H1 (cell line): Measurements from ENCODE around the gene PPP2R2D. TPM values are rescaled to one million over a fixed set of nuclear protein-coding genes. Genes with fewer than 3 reads are reported as not detected.

Experiments used
- CTCF ChIA-PET: fragments of 300-600 bp; sonication (Branson Sonifier 250); formaldehyde crosslinking; loops from one replicate; lab custom pipeline; 2021; ENCODE audit not compliant: partially characterized antibody; lab: Charles Lee
- POLR2A ChIA-PET: fragments of 300-600 bp; sonication (Branson Sonifier 250); formaldehyde crosslinking; loops from one replicate; lab custom pipeline; 2021; ENCODE audit warnings: inconsistent platforms; ENCODE audit not compliant: partially characterized antibody; lab: Charles Lee
- DNase-seq, 2 experiments: peaks; one replicate each; pipeline versions ENCODE4 v3.0.0 to v3.0.0-alpha.2; 2010 to 2022; ENCODE audit warnings: low spot score in 2 of 2, low read depth in 1 of 2, mixed read lengths in 1 of 2
- FAIRE-seq: peaks from 2 replicates; lab custom pipeline; 2011; peaks lifted over from hg19 to GRCh38; lab: Jason Lieb, UNC
- H2AFZ ChIP-seq: 2 replicates; pipeline ENCODE4 v1.8.1; 2012; ENCODE audit warnings: low read length, inconsistent platforms
- H2AK5ac ChIP-seq: 2 replicates; pipeline ENCODE4 v1.6.1; 2013; ENCODE audit warnings: low read depth, low read length
- H2BK120ac ChIP-seq: replicated peaks from 2 replicates; pipeline ENCODE3; 2013; ENCODE audit warnings: low read depth, low read length, inconsistent platforms
- H2BK12ac ChIP-seq: 2 replicates; pipeline ENCODE4 v1.6.1; 2013; ENCODE audit warnings: low read depth, low read length
- H2BK15ac ChIP-seq: 2 replicates; pipeline ENCODE4 v1.6.1; 2013; ENCODE audit warnings: low read length
- H2BK20ac ChIP-seq: 2 replicates; pipeline ENCODE4 v1.6.1; 2013; ENCODE audit warnings: low read length
- H2BK5ac ChIP-seq: 2 replicates; pipeline ENCODE4 v1.6.1; 2013; ENCODE audit warnings: low read depth, low read length
- H3K14ac ChIP-seq: 2 replicates; pipeline ENCODE4 v1.6.1; 2013; ENCODE audit warnings: inconsistent platforms; ENCODE audit not compliant: insufficient read length
- H3K18ac ChIP-seq: 2 replicates; pipeline ENCODE4 v1.6.1; 2013; ENCODE audit warnings: low read length; ENCODE audit errors: extremely low read depth
- H3K23ac ChIP-seq: 2 replicates; pipeline ENCODE4 v1.6.1; 2013; ENCODE audit warnings: inconsistent platforms; ENCODE audit not compliant: insufficient read length
- H3K23me2 ChIP-seq: 2 replicates; pipeline ENCODE4 v1.6.1; 2013; ENCODE audit warnings: low read depth, low read length
- H3K27ac ChIP-seq: 2 replicates; pipeline ENCODE4 v1.6.1; 2011; ENCODE audit warnings: low read depth, low read length, inconsistent platforms
- H3K27me3 ChIP-seq, 4 experiments: replicated peaks in 1 of 4; 1 replicate in 1 of 4; 2 replicates in 3 of 4; pipeline versions ENCODE4 v1.6.1 to v1.8.1; 2011 to 2013; ENCODE audit warnings: low read length in 3 of 4, mild to moderate bottlenecking in 3 of 4, inconsistent platforms in 2 of 4, mixed read lengths in 2 of 4, moderate library complexity in 1 of 4; ENCODE audit not compliant: control insufficient read depth in 3 of 4, insufficient read depth in 3 of 4; ENCODE audit errors: extremely low read depth in 1 of 4
- H3K36me3 ChIP-seq, 4 experiments: 2 replicates each; pipeline versions ENCODE4 v1.6.1 to v1.8.1; 2011 to 2013; ENCODE audit warnings: mild to moderate bottlenecking in 4 of 4, low read length in 3 of 4, moderate library complexity in 2 of 4, control low read depth in 1 of 4, inconsistent platforms in 1 of 4; ENCODE audit not compliant: insufficient read depth in 4 of 4, control insufficient read depth in 2 of 4
- H3K4ac ChIP-seq: replicated peaks from 2 replicates; pipeline ENCODE3; 2013; ENCODE audit warnings: low read length, low read depth, mixed read lengths, inconsistent platforms; ENCODE audit not compliant: insufficient read length
- H3K4me1 ChIP-seq, 4 experiments: replicated peaks in 1 of 4; 1 replicate in 1 of 4; 2 replicates in 3 of 4; pipeline versions ENCODE4 v1.6.1 to v1.8.1; 2011 to 2013; ENCODE audit warnings: low read length in 3 of 4, inconsistent platforms in 2 of 4, mixed read lengths in 1 of 4; ENCODE audit not compliant: insufficient read depth in 4 of 4, control insufficient read depth in 3 of 4
- H3K4me2 ChIP-seq, 2 experiments: 2 replicates each; pipeline versions ENCODE4 v1.6.1 to v1.8.1; 2011 to 2013; ENCODE audit warnings: low read depth in 2 of 2, low read length in 2 of 2, control low read depth in 1 of 2, inconsistent platforms in 1 of 2, mild to moderate bottlenecking in 1 of 2; ENCODE audit not compliant: insufficient read depth in 1 of 2
- H3K4me3 ChIP-seq, 4 experiments: fragments of 200-600, 300-600 bp in 1 of 4; sonication (generic), shearing (Covaris generic), sonication (Bioruptor Twin) in 1 of 4; 2 replicates each; pipeline versions ENCODE4 v1.5.1 to v1.8.1; 2011 to 2016; ENCODE audit warnings: low read length in 4 of 4, low read depth in 3 of 4, control low read depth in 2 of 4, inconsistent platforms in 2 of 4, mild to moderate bottlenecking in 2 of 4, mixed read lengths in 1 of 4, moderate library complexity in 1 of 4; ENCODE audit not compliant: insufficient read depth in 2 of 4; ENCODE audit errors: extremely low read depth in 1 of 4
- H3K56ac ChIP-seq: replicated peaks from 2 replicates; pipeline ENCODE3; 2013; ENCODE audit warnings: low read depth, mild to moderate bottlenecking, mixed read lengths, low read length, inconsistent platforms; ENCODE audit not compliant: insufficient read length
- H3K79me1 ChIP-seq: 2 replicates; pipeline ENCODE4 v1.6.1; 2013; ENCODE audit warnings: low read depth, low read length, control low read depth
- H3K79me2 ChIP-seq, 2 experiments: 2 replicates each; pipeline versions ENCODE4 v1.6.1 to v1.8.1; 2012 to 2013; ENCODE audit warnings: low read length in 2 of 2, mild to moderate bottlenecking in 2 of 2, inconsistent platforms in 1 of 2; ENCODE audit not compliant: insufficient read depth in 2 of 2, control insufficient read depth in 1 of 2
- H3K9ac ChIP-seq, 4 experiments: replicated peaks in 1 of 4; 1 replicate in 1 of 4; 2 replicates in 3 of 4; pipeline versions ENCODE4 v1.6.1 to v1.8.1; 2011 to 2013; ENCODE audit warnings: low read depth in 3 of 4, low read length in 3 of 4, control low read depth in 2 of 4, mild to moderate bottlenecking in 2 of 4, moderate library complexity in 2 of 4, inconsistent platforms in 1 of 4; ENCODE audit errors: extremely low read depth in 1 of 4
- H3K9me3 ChIP-seq, 2 experiments: 2 replicates each; pipeline versions ENCODE4 v1.6.1 to v1.8.1; 2012 to 2013; ENCODE audit warnings: mild to moderate bottlenecking in 2 of 2, moderate library complexity in 2 of 2, control low read depth in 1 of 2, inconsistent platforms in 1 of 2, low read depth in 1 of 2, low read length in 1 of 2, mixed read lengths in 1 of 2; ENCODE audit not compliant: insufficient read depth in 2 of 2
- H4K20me1 ChIP-seq, 2 experiments: replicated peaks in 1 of 2; 2 replicates each; pipeline versions ENCODE3 to v1.8.1; 2011 to 2013; ENCODE audit warnings: inconsistent platforms in 2 of 2, low read length in 2 of 2, mild to moderate bottlenecking in 1 of 2; ENCODE audit not compliant: insufficient read depth in 2 of 2, control insufficient read depth in 1 of 2
- H4K5ac ChIP-seq: 2 replicates; pipeline ENCODE4 v1.6.1; 2013; ENCODE audit warnings: low read length, low read depth, mixed read lengths, inconsistent platforms; ENCODE audit not compliant: insufficient read length
- H4K8ac ChIP-seq: 2 replicates; pipeline ENCODE4 v1.8.0; 2013; ENCODE audit warnings: mild to moderate bottlenecking, moderate library complexity, low read length, inconsistent platforms; ENCODE audit not compliant: insufficient read depth; ENCODE audit errors: extremely low read depth
- H4K91ac ChIP-seq: replicated peaks from 2 replicates; pipeline ENCODE3; 2013; ENCODE audit warnings: low read length, mixed read lengths, inconsistent platforms; ENCODE audit not compliant: insufficient read length
- CEBPB ChIP-seq: IDR thresholded peaks from 2 replicates; pipeline ENCODE4 v1.6.1; 2012; ENCODE audit warnings: low read depth, low read length
- SUZ12 ChIP-seq: fragments of 200-600 bp; sonication (generic); IDR thresholded peaks from 2 replicates; pipeline ENCODE4 v1.6.1; 2012; ENCODE audit warnings: mild to moderate bottlenecking, inconsistent platforms, low read length, moderate library complexity, mixed read lengths
- WGBS, 2 experiments: shearing (Covaris generic) in 1 of 2; methylation state at CpG; one replicate each; pipeline versions ENCODE4 v1.1.6 to v1.1.7; 2013 to 2015; ENCODE audit warnings: low lambda C conversion rate in 2 of 2, mixed read lengths in 2 of 2, inconsistent platforms in 1 of 2, low coverage in 1 of 2, missing lambda C conversion rate in 1 of 2; ENCODE audit not compliant: insufficient replicate concordance in 2 of 2, insufficient coverage in 1 of 2, insufficient read length in 1 of 2; ENCODE audit errors: extremely low coverage in 1 of 2, missing lambda C conversion rate in 1 of 2; 5-methylcytosine and 5-hydroxymethylcytosine counted together
- polyA plus RNA-seq, 7 experiments: library from polyadenylated mRNA; depleted of rRNA in 3 of 7; stranded (reverse) in 5 of 7; unstranded in 2 of 7; fragments of >200 nt in 5 of 7; fragments of 200-250 nt in 2 of 7; gene quantifications; 1 replicate in 5 of 7; 2 replicates in 1 of 7; 4 replicates in 1 of 7; pipeline versions ENCODE4 v1.2.1 to v1.2.3, GENCODE V29; 2011 to 2013; ENCODE audit warnings: missing spikeins in 2 of 7, mixed read lengths in 2 of 7
- total RNA-seq: library from RNA; stranded (reverse); fragmentation: NEBNext Ultra II Directional; extraction: Animal tissue kit (Norgen Biotek cat#: 25700); gene quantifications from 2 replicates; pipeline ENCODE4 v1.2.1, GENCODE V29; 2021

The PPP2R2D gene
- total and polyA plus RNA-seq, 2 of the 8 experiments (the other 6 are each of a cell fraction or from before 2014, with no cell fraction given) = 25.4 to 32.8 TPM

DNA sequence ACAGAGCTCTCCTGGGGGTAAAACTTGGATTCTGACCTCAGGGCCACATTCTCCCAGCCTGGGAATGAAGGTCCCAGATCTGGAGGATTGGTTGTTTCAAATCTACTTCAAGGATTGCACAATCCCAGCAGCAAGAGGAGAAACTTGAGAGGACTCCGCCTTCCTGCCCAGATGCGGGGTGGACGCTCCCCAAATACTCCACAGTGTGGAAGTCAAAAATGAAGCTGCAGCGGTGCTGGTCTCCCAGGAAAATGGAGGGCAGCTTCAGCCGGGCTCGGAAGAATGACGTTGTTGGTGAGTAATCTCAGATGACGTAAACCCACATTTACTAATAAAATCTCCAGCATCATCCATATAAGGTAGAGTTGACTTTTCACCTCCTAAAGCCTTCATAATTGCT, 31.5 kb upstream of the PPP2R2D start:
- H4K8ac ChIP-seq = no peak overlapping the region
- H3K4me1 ChIP-seq = no peaks in the 10 kb centered on the region
- H3K79me1 ChIP-seq = no peaks in the 10 kb centered on the region
- no peak overlapping the region for H3K4me3 ChIP-seq
- CTCF ChIA-PET = interaction anchor here (0.8 to 3.1 kb wide), 2 partner anchors 9 to 30 kb away, joined by 3 to 14 read pairs; no protein-coding TSS in a partner anchor
- H2AK5ac ChIP-seq = no peak overlapping the region
- H3K18ac ChIP-seq = no peak overlapping the region
- no peaks in the 10 kb centered on the region for H3K79me2 ChIP-seq
- no peaks in the 10 kb centered on the region for H3K27me3 ChIP-seq
- no peak overlapping the region for H3K14ac ChIP-seq
- FAIRE-seq = no peak
- TF ChIP-seq SUZ12 = no peak
- TF ChIP-seq CEBPB = 0 out of 2 replicates have a peak, but pooled peaks have one; percentile 19
- no peak overlapping the region for H2BK120ac ChIP-seq
- no peak for DNase-seq
- POLR2A ChIA-PET = no interaction called here
- H3K23ac ChIP-seq = no peak overlapping the region
- no peak overlapping the region for H3K4me2 ChIP-seq
- no peak overlapping the region for H4K91ac ChIP-seq
- no peaks in the 10 kb centered on the region for H3K23me2 ChIP-seq
- no peak overlapping the region for H2BK20ac ChIP-seq
- 95% methylated on average over 8 of the region's 8 CpGs; no CpG with 5 or more reads in 1 of the 2 experiments for WGBS, 2 experiments
- H3K56ac ChIP-seq = no peak overlapping the region
- H4K5ac ChIP-seq = no peak overlapping the region
- no peak overlapping the region for H2BK5ac ChIP-seq
- no peaks in the 10 kb centered on the region; a peak in 1 of 4 replicates for H3K9me3 ChIP-seq
- H3K27ac ChIP-seq = no peak overlapping the region
- H4K20me1 ChIP-seq = no peaks in the 10 kb centered on the region
- no peak overlapping the region for H2BK12ac ChIP-seq
- no peak overlapping the region for H3K4ac ChIP-seq
- H2AFZ ChIP-seq = no peak overlapping the region
- no peak overlapping the region for H2BK15ac ChIP-seq
- H3K9ac ChIP-seq = no peak overlapping the region
- H3K36me3 ChIP-seq = no peaks in the 10 kb centered on the region
